Measurements from ENCODE around the gene ARRB2.

DNA sequence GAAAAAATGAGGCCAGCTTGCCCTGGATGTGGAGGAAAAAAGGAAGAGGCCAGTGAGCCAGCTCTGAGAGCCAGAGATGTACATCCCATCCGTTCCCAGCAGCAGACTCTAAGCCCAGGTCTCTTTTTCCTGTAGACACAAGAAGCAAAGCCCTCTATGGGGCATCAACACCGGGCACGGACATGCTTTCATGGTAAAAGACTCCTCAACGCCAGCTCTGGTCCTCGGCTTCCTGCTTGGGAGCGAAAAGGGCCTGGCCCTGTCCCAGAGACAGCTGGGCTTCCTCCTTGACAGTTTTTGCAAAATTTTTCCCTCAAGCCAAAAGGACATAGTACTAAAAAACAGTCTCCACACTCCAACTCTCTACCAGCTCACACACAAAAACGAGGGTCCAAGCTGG is 33.6 kb upstream of the ARRB2 start:
- TF ChIP-seq CTCF (IDR thresholded peaks at IDR 0.05) (no peak), NFIC (IDR thresholded peaks at IDR 0.05; ENCODE audit: borderline replicate concordance) (no peak), POLR2AphosphoS5 (IDR thresholded peaks at IDR 0.05; ENCODE audit: low read depth, low read length) (no peak), ZBTB33 (IDR thresholded peaks at IDR 0.05; ENCODE audit: borderline replicate concordance, low read depth) (no peak), EZH2phosphoT487 (IDR thresholded peaks at IDR 0.05; ENCODE audit: borderline replicate concordance, low read depth) (no peak), FOSL2 (IDR thresholded peaks at IDR 0.05; ENCODE audit: borderline replicate concordance, low read depth) (no peak), EP300 (IDR thresholded peaks at IDR 0.05; ENCODE audit: borderline replicate concordance in 1 of 2, low read depth in 1 of 2, low read length in 1 of 2) (no peak), TAF1 (IDR thresholded peaks at IDR 0.05; ENCODE audit: borderline replicate concordance, low read depth, low read length) (no peak), TEAD4 (IDR thresholded peaks at IDR 0.05; ENCODE audit: borderline replicate concordance, insufficient read depth) (no peak), GATA2 (CRISPR knock-in tag; IDR thresholded peaks at IDR 0.05) (no peak), SMC3 (IDR thresholded peaks at IDR 0.05; ENCODE audit: low read depth, low read length) (no peak), YY1 (IDR thresholded peaks at IDR 0.05; ENCODE audit: low read depth) (no peak), RFX5 (IDR thresholded peaks at IDR 0.05; ENCODE audit: low read length) (no peak)
- TF ChIP-seq, protein P1, sequence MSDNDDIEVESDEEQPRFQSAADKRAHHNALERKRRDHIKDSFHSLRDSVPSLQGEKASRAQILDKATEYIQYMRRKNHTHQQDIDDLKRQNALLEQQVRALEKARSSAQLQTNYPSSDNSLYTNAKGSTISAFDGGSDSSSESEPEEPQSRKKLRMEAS (IDR thresholded peaks at IDR 0.05; ENCODE audit: low read depth) = no peak

All from SK-N-SH (cell line).